Ovary (tissue), 3 donors: Measurements from ENCODE around the gene STAC2.

ENCODE experiments used
- CTCF ChIP-seq, 3 donors: fragments of 450-650 bp in 2 of 3; fragments of 200-600 bp in 1 of 3; IDR thresholded peaks; one replicate each; pipeline versions ENCODE4 v1.5.1 to v1.8.0; 2016 to 2022; ENCODE audit warnings: antibody characterized with exemption in 3 of 3, mild to moderate bottlenecking in 1 of 3
- POLR2A ChIP-seq: fragments of 450-650 bp; IDR thresholded peaks from one replicate; pipeline ENCODE4 v1.6.1; 2017; ENCODE audit warnings: antibody characterized with exemption, mild to moderate bottlenecking, moderate library complexity
- donor health status: DM: no; HTN: no; CAD: no.

- TF ChIP-seq CTCF (IDR thresholded peaks at IDR 0.05) (no peak), POLR2A (no peak)
Observed at GRCh38 chr17:39181303-39181702, 44.4 kb downstream of the STAC2 start.
